ENCODE results near the gene CD99. TPM values are rescaled to one million over a fixed set of nuclear protein-coding genes. Genes with fewer than 3 reads are reported as not detected.

Gene CD99, protein sequence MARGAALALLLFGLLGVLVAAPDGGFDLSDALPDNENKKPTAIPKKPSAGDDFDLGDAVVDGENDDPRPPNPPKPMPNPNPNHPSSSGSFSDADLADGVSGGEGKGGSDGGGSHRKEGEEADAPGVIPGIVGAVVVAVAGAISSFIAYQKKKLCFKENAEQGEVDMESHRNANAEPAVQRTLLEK
- polyA plus RNA-seq (2012; ENCODE audit: insufficient read depth, insufficient read length), result 682 TPM

DNA sequence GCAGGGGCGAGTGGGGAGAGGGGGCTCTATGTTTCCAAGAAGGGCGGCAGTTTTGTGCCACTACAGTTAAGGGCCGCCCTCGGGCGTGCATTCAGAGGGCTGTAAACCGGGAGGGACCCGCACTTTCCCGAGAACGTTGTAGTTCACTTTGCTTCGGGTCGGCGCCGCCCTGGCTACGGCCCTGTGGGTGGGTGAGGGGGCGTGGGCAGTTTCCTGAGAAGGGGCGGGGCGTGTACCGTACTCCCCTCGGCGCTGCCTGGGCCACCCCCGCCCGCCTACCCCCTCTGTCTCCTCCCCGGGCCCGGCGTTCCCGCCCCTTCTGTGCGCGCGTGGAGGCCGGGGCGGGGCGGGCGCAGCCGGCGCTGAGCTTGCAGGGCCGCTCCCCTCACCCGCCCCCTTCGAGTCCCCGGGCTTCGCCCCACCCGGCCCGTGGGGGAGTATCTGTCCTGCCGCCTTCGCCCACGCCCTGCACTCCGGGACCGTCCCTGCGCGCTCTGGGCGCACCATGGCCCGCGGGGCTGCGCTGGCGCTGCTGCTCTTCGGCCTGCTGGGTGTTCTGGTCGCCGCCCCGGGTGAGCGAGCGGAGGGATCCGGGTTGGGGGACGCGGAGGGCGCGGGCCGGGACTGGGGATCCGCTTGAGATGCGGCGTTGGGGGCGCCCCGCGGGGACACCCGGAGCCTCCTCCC lies at the start of gene CD99:
Gene CD99, plus strand, starts transcription at position 440 of the 687 bp plus-strand sequence. Its CDS starts 66 bp downstream, at position 506.
- peak; percentile 89 for DNase-seq (ENCODE audit: low read depth, low spot score)
- peak within 1 kb of the TSS; percentile 89 for H3K4me3 ChIP-seq (ENCODE audit: low read length)

- no peak for DNase-seq (ENCODE audit: low read depth, low spot score)
- no peak overlapping the region for H3K4me3 ChIP-seq (ENCODE audit: low read length)
Measured at GRCh38 chrX:2642146-2642545, 48.9 kb upstream of the CD99 start.

GRCh38 chrX:2642791-2643190 lies 48.3 kb upstream of the CD99 start:
- DNase-seq (ENCODE audit: low read depth, low spot score), result no peak
- H3K4me3 ChIP-seq (ENCODE audit: low read length), result no peak overlapping the region

DNA sequence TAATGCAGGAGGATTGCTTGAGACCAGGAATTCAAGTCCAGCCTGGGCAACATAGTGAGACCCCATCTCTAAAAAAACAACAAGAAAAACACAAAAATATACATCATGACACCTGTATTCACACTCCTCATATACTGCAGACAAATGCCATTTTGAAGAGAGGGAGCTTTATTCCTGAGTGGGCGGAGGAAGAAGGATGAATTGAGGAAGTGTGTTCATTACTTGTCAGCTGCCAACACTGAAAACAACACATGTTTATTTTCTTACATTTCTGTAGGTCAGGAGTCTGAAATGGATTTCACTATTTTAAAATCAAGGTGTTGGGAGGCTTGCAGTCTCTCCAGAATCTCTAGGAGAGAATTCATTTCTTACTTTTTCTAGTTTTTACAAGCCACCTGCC lies 47.2 kb upstream of the CD99 start:
- no peak for DNase-seq (ENCODE audit: low read depth, low spot score)
- no peak overlapping the region for H3K4me3 ChIP-seq (ENCODE audit: low read length)

DNA sequence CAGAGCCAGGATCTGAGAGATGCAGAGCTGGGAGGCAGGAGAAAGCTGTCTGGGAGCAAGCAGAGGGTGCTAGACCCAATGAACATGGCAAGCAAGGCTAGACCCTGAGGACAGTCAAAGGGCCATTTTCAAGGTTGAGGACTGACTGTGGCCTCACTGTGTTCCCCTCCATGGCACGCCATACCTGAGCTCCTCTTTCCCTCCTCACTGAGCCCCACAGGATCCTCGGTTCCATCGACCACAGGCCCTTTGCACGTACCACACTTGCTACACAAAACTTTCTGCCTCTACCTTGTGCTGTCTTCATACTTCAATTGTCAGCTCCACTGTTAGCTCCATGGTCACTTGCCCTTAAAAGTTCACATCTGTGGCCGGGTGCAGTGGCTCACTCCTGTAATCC lies 45.5 kb upstream of the CD99 start:
- DNase-seq (ENCODE audit: low read depth, low spot score), result no peak
- H3K4me3 ChIP-seq (ENCODE audit: low read length), result no peak overlapping the region

- DNase-seq (ENCODE audit: low read depth, low spot score), result no peak
- no peak overlapping the region for H3K4me3 ChIP-seq (ENCODE audit: low read length)
Measured at GRCh38 chrX:2647627-2648026, 43.5 kb upstream of the CD99 start.

DNA sequence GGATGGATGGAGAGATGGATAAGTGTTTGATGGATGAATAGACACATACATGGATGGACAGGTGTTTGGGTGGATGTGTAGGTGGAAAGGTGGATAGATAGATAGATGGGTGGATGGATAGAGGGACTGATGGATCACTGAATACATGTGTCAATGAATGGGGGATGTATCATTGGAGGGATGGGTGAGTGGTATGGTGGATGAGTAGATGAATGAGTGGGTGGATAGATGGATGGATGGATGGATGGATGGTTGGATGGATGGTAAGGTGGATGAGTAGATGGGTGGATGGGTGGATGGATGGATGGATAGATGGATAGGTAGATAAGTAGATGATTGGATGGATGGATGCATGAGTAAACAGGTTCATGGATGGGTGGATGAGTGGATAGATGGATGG lies 41.1 kb upstream of the CD99 start:
- DNase-seq (ENCODE audit: low read depth, low spot score), result no peak
- H3K4me3 ChIP-seq (ENCODE audit: low read length), result no peak overlapping the region

GRCh38 chrX:2650865-2651264 lies 40.2 kb upstream of the CD99 start:
- no peak for DNase-seq (ENCODE audit: low read depth, low spot score)

GRCh38 chrX:2652106-2652505 lies 39.0 kb upstream of the CD99 start:
- peak; percentile 28 for DNase-seq (ENCODE audit: low read depth, low spot score)
- no peak overlapping the region for H3K4me3 ChIP-seq (ENCODE audit: low read length)

More at GRCh38 chrX:2650865-2651264, 40.2 kb upstream of the CD99 start:
- H3K4me3 ChIP-seq (ENCODE audit: low read length), result no peak overlapping the region

GRCh38 chrX:2654436-2655340 lies 36.4 kb upstream of the CD99 start:
- no peak for DNase-seq (ENCODE audit: low read depth, low spot score)
- no peak overlapping the region for H3K4me3 ChIP-seq (ENCODE audit: low read length)

DNA sequence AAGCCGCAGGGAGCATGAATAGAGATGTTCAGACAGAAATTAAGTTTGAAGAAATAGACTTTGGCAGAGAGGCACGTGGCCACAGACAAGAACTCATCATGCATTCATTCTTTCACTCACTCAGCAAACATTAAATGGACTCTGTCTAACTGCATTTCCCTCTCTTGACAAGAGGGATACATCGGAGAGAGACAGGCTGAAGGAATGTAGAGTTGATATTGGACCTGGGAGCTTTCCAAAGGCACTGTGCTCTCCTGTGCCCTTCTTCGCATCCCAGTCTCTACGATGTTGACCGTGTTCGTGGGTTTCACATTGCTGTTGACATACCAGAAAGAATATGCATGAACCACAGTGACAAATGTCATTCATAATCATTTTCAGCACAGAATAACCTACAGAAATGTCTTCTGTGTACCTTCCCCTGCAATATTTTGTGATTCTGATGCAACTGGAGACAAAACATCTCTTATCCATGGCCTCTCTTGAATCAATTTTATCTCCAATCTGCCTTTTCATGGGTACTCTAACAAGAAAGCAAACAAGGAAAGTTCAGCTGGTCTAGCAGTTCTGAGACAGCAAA lies 34.7 kb upstream of the CD99 start:
- no peak for DNase-seq (ENCODE audit: low read depth, low spot score)
- H3K4me3 ChIP-seq (ENCODE audit: low read length), result no peak overlapping the region

- no peak for DNase-seq (ENCODE audit: low read depth, low spot score)
- no peak overlapping the region for H3K4me3 ChIP-seq (ENCODE audit: low read length)
Measured at GRCh38 chrX:2657532-2658113, 33.5 kb upstream of the CD99 start.

GRCh38 chrX:2658585-2659292 lies 32.4 kb upstream of the CD99 start:
- H3K4me3 ChIP-seq (ENCODE audit: low read length), result no peak overlapping the region
- DNase-seq (ENCODE audit: low read depth, low spot score), result no peak

GRCh38 chrX:2662586-2662985 lies 28.5 kb upstream of the CD99 start:
- no peak overlapping the region for H3K4me3 ChIP-seq (ENCODE audit: low read length)
- DNase-seq (ENCODE audit: low read depth, low spot score), result no peak

DNA sequence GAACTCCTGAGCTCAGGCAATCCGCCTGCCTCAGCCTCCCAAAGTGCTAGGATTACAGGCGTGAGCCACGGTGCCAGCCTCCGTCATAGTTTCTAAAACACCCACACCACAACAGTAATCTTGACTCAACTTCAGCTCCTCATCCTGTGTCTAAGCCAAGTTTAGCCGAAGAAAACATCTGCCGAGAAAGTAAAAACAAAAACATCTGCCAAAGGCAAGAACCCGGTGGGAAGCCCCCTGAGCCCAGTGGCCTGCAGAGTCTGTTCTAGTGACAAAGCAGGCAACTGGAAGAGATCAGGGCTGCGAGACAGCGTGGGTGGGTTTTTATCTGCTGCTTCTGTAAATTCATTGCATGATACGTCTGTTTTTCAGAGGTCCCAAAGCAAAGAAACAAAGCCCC lies 26.6 kb upstream of the CD99 start:
- no peak overlapping the region for H3K4me3 ChIP-seq (ENCODE audit: low read length)
- no peak for DNase-seq (ENCODE audit: low read depth, low spot score)

DNA sequence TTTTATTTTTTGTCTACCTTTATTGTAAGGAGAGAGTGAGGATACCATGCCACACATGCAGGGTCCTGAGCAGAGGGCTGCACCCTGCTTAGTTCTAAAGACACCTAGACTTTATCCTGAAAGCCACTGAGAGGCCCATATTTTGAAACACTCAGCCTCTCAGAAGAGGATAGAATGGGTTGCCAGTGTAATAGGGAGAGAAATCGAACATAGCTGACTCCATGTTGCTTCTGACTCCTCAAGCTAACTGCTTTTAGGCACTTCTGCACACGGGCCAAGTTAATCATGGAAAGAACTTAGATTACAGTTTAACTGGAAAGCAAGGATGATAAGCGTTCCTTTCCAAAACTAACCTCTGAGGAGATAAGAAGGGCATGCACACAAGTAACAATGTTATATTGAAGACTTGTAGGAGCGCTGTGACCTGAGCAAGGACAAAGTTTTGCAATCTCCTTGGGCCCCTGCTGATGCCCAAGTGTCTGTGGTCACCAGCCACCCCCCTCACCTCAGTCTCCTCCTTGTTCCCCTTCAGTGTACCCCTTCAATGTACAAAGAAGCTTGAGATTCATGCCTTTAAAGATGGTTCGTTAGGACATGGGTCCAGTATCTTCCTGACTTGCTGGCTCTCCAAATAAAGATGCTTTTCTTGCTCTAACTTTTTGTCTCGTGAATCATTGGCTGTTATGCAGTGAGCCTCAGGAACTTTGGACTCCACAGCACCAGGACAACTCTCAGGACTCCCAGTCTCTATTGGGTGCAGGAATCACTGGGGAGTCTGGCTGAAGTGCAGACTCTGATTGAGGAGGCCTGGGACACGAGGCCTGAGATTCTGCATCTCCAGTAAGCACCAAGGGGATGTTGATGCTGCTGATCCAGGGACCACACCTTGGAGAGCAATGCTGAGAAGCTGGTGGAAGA lies 25.4 kb upstream of the CD99 start:
- H3K4me3 ChIP-seq (ENCODE audit: low read length), result no peak overlapping the region
- no peak for DNase-seq (ENCODE audit: low read depth, low spot score)

- no peak overlapping the region for H3K4me3 ChIP-seq (ENCODE audit: low read length)
- no peak for DNase-seq (ENCODE audit: low read depth, low spot score)
Measured at GRCh38 chrX:2666491-2666890, 24.6 kb upstream of the CD99 start.

DNA sequence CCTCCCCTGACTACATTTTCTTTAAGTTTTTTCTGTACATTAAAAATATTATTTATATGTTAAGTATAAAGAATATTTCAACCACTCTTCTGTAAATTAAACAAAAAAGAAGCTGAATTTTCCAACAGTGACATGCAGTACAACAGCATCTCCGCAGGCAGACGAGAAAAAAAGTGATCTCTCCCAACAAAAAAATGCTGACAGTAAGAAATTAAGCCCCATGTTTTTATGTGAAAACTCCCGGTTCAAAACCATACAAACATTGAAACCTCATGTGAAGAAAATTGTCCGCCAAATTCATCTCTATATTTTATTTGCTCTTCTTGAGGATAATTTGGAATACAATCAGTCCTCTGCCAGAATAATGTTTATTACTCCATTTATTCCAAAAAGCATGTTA lies 20.1 kb upstream of the CD99 start:
- H3K4me3 ChIP-seq (ENCODE audit: low read length), result no peak overlapping the region
- DNase-seq (ENCODE audit: low read depth, low spot score), result no peak

Measured in Jurkat, Clone E6-1 (cell line).